Stimulated activated naive CD4-positive, alpha-beta T cell treated with Interleukin-2 at 50 U/mL for 16 hours (primary cell): Measurements from ENCODE around the gene GSK3A.
A peak's percentile ranks its signal among the peaks of the same experiment; 100 is the strongest.

Experiments used
- DNase-seq: peaks from one replicate; lab custom pipeline; 2025; lab: John Stamatoyannopoulos, UW

The GSK3A gene

DNA sequence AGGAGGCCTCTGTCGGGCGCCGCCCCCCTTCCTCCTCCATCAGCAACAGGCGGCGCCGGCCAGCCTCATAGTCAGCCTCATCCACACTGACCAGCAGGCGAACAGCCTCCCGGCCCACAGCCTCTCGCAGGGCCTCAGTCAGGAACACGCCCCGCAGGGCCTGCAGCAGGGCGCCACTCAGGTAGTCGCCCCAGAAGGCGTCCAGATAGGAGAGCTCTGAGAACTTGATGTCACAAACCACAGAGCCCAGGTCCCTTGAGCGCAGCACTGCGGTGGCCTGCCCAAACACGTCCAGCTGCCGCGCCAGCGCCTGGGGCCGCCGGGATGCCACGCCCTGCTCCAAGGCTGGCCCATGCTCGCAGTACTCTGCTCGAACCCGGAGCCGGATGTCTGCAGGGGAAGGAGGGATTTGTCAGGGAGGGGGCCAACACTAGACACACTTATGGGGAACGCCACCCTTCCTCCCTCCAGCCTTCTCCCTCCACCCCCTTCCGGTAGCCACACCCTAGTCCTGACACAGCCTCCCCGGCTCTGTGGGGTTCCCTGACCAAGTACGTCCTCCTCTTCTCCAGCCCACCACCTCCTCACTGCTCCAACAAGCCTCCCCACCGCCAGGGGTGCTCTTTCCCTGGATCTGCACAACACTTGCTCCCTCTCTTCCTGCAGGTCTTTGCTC is 42.8 kb downstream of the GSK3A start:
- peak; percentile 30 for DNase-seq

- peak; percentile 54 for DNase-seq
These were observed 43.5 kb downstream of the GSK3A start for GRCh38 chr19:42198676-42199439.

DNA sequence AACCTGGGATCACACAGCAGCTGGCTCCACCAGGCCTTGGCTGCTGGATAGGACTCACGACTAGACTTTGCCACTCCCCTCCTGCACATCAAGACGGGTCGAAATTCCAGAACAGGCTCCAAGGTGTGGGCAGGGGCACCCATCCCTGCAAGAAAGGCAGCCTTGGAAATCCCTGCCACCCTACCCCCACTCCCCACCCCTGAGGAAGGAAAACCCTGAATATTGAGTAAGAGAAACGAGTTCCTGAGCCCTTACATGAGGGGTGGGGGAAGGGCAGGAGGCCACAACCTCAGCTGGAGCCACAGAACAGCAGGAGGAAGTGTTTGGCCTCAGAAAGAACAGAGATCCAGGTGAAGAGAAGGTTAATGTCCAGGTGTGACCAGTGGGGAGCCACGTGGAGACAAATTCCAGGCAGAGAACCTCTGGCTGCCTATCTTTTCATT is 45.0 kb downstream of the GSK3A start:
- no peak for DNase-seq

GRCh38 chr19:42196011-42197001 is 46.1 kb downstream of the GSK3A start:
- DNase-seq: no peak

DNA sequence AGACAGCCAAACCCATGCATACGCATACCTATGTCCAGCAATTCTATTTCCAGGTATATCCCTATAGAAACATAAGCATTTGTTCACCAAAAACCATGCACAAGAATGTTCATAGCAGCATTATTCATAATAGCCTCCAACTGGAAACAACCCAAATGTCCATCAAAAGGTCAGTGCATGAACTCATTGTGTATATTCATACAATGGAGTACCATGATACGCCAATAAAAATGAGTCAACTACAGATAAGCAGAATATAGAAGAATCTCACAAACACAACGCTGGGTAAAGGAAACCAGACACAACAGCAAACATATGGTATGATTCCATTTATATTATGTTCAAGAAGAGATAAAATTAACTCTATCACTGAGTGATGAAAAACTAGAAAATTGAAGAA is 48.7 kb downstream of the GSK3A start:
- no peak for DNase-seq

DNA sequence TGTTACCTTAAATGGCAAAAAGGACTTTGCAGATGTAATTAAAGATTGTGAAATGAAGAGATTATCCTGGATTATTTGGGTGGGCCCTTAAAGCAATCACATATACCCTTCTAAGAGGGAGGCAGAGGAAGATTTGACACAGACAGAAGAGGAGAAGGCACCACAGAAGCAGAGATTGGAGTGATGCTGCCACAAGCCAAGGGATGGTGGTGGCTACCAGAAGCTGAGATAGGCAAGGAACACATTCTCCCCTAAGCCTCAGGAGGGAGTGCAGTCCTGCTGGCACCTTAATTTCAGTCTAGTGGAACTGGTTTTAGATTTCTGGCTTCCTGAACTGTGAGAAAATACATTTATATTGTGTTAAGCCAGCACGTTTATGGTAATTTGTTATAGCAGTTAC is 49.1 kb downstream of the GSK3A start:
- no peak for DNase-seq

- DNase-seq: no peak
These were observed 50.5 kb downstream of the GSK3A start for GRCh38 chr19:42191855-42192254.

DNA sequence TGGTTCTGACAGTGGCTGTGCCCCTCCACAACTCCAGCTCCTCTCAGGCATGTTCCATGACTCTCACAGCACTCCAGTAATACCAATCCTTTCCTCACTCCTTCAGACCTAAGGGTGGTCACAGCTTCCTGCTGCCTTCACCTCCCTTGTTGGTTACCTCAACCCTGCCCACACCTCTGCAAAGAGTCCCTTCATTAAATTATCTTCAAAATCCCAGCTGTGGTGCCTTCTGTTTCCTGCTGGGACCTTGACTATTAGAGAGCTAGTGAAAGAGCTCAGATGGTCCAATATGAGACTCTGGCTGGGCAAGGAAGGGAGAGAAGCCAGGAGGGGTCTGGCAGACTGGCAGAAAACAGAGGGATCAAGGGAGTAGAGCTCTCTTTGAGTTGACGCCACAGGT is 51.1 kb downstream of the GSK3A start:
- DNase-seq: no peak

DNA sequence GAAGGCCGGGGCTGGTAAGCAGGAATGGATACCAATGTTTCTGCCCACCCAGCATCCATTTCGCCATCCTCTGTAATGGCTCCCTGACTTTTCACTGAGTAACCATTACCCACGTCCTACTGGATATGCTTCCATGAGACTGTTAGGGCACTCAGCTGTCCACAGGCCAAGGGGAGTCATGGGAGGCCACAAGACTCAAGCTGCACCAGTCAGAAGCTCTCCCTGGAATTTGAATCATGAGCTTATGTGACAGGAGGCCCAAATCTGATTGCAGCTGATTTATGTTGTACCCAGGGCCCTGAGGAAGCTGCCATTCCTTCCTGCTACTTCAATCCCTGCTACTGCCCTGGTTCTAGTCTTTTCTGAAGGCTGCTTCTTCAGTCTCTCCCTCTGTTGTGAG is 53.3 kb downstream of the GSK3A start:
- no peak for DNase-seq

DNA sequence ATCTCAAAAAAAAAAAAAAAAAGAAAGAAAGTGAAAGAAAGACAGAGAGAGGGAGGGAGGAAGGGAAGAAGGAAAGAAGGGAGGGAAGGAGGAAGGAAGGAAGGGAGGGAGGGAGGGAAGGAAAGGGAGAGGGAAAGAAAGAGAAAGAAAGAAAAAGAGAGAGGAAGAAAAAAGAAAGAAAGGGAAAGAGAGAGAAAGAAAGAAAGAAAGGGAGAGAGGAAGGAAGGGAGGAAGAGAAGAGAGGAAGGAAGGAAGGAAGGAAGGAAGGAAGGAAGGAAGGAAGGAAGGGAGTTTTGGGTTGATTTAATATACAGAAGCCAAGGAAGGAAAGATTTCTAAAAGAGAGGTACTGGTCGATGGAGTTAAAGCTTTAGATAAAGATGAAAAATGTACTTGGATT is 53.7 kb downstream of the GSK3A start:
- DNase-seq: no peak

GRCh38 chr19:42185277-42185676 is 57.1 kb downstream of the GSK3A start:
- DNase-seq: no peak

GRCh38 chr19:42184401-42184861 is 58.0 kb downstream of the GSK3A start:
- peak; percentile 63 for DNase-seq
